GM19328 (cell line): ENCODE data around the gene KRTAP4-8.
"Not testable (repeated sequence)": the region's sequence is repeated elsewhere in the genome, so short reads cannot be mapped to it uniquely, and the experiment has no call there.

Experiments
- ATAC-seq: cut with Tn5 transposase; IDR thresholded peaks from one replicate; pipeline ENCODE4 v1.9.1; 2021; ENCODE audit warnings: mild to moderate bottlenecking, moderate library complexity; ENCODE audit not compliant: unreplicated experiment

Gene KRTAP4-8

DNA sequence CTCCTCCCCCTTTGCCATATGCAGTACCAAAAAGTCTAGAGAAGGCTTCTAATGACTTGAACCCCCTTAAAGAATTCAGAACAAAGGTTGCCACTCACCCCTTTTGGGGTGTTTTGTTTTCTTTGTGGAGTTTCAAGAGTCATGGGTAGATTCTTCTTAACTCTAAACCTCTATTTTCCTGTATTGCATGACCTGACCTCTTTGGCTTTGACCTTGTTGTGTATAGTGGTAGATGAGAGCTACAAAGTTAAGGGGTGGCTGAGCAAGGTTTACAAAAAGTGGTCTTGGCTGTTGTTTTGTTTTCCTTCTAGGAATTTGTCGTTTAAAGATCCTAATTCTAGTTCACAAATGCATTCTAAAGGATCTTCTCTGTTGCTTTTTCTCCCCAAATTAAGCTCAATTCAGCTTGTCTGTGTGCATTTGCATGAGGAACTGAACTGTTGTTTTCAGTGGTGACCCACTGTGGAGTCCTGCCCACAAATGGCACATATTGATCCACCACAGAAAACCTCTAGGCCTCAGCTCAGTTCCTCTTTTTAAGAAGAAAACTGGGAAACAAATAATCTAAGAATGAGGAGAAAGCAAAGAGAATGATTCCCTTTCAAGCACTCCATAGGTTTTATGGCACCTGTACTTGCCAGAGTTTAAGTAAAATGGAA, 10.9 kb upstream of the KRTAP4-8 start:
- not testable (repeated sequence) for ATAC-seq

- ATAC-seq: no peak
Observed at GRCh38 chr17:41107941-41108450, 10.1 kb upstream of the KRTAP4-8 start.

GRCh38 chr17:41105347-41105746, 7.4 kb upstream of the KRTAP4-8 start, which contains the start of gene KRTAP4-9:
Gene KRTAP4-9, plus strand, starts transcription at chr17:41105389. Its CDS starts 0 bp downstream, at chr17:41105389.
- ATAC-seq: not testable (repeated sequence)

GRCh38 chr17:41104386-41105038, 6.6 kb upstream of the KRTAP4-8 start:
- not testable (repeated sequence) for ATAC-seq

DNA sequence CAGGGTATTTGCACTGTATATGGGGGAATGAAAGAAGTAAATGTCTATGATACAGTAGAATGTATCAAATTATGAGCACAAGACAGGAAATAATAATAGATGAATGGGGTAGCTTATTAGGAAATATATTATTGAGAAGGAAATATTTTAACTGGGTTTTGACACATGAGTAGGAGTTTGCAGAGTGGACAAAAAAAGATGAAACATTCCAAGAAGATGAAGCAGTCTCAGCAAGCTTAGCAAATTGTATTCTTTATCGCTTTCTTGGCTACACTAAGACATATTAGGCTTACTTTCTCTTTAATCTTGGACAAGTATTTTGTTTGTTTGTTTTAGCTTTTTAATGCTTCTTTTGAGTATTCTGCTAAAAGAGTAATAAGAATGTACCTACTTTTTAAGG, 6.0 kb upstream of the KRTAP4-8 start:
- ATAC-seq: no peak

DNA sequence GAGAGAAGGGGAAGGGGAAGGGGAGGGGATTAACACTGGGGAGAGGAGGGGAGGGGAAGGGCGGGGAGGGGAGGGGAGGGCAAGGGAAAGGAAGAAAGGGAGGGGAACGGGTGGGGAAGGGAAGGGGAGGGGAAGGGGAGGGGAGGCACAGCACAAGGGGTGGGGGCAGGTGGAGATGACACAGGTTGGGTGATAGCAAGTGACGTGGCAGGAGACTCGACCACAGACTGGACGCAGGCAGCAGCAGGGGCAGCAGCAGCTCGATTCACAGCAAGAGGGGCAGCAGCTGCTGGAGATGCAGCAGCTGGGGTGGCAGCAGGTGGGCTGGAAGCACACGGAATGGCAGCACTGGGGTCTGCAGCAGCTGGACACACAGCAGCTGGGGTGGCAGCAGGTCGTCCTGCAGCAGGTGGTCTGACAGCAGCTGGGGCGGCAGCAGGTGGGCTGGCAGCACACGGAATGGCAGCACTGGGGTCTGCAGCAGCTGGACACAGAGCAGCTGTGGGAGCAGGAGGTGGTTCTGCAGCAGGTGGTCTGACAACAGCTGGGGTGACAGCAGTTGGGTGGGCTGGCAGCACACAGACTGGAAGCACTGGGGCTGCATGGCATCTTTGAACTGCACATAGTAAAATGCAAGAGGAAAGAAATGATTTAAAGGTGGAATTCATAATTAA, 3.8 kb upstream of the KRTAP4-8 start, which contains the start of gene KRTAP4-16:
TSS of gene KRTAP4-16 (minus strand) at position 624 of the 674 bp plus-strand sequence. CDS start at position 624, 0 bp downstream.
- ATAC-seq: no peak

- ATAC-seq: not testable (repeated sequence)
Observed at GRCh38 chr17:41099682-41100480, 1.9 kb upstream of the KRTAP4-8 start.

DNA sequence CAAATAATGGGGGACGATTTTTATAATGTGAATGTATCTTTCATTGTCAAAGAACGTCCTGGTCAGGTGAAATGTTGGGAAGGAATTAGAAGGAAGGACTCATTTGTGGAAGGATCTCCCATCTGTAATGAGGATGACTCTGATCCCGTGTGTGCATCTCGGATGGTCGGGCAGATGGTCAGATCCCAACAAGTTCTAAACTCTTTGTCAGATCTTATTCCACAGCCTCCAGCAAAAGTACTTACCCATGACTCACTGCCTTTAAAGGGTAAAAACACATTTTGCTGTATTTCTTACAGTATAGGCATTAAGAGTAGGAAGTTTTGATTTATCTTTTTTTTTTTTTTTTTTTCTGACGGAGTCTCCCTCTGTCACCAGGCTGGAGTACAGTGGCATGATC, 539 bp upstream of the KRTAP4-8 start:
- no peak for ATAC-seq

GRCh38 chr17:41096055-41096454, 1.9 kb downstream of the KRTAP4-8 start:
- no peak for ATAC-seq

GRCh38 chr17:41088760-41089352, 9.1 kb downstream of the KRTAP4-8 start:
- ATAC-seq: not testable (repeated sequence)

DNA sequence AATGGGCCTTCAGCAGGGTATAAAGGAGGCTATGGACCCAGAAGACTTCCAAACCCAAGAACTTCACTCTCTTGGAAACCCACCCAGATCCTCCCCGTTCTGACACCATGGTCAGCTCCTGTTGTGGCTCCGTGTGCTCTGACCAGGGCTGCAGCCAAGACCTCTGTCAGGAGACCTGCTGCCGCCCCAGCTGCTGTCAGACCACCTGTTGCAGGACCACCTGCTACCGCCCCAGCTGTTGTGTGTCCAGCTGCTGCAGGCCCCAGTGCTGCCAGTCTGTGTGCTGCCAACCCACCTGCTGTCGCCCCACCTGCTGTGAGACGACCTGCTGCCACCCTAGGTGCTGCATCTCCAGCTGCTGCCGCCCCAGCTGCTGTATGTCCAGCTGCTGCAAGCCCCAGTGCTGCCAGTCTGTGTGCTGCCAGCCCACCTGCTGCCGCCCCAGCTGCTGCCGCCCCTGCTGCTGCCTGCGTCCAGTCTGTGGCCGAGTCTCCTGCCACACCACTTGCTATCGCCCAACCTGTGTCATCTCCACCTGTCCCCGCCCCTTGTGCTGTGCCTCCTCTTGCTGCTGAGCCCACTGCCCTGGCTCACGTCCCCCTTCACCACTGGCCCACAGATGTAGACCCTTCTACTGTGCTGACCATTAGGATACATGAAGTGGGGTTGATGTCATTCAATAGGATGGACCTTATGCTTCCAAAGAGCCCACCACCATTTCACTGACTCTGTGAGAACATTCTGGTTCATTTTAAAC, 13.7 kb downstream of the KRTAP4-8 start, which contains the start of gene KRTAP4-7:
TSS of gene KRTAP4-7 (plus strand) at position 51 of the 757 bp plus-strand sequence. CDS start at position 108, 57 bp downstream.
- not testable (repeated sequence) for ATAC-seq

GRCh38 chr17:41083427-41083826, 14.5 kb downstream of the KRTAP4-8 start:
- ATAC-seq: not testable (repeated sequence)

DNA sequence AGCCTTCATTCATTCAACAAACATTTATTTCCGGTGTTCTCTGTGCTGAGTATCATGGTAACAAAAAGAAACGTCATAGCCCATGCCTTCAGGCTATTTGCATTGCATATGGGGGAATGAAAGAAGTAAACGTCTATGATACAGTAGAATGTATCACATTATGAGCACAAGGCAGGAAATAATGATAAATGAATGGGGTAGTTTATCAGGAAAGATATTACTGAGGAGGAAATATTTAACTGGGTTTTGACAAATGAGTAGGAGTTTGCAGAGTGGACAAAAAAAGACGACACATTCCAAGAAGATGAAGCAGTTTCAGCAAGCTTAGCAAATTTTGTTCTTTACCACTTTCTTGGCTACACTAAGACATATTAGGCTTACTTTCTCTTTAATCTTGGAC, 15.3 kb downstream of the KRTAP4-8 start:
- no peak for ATAC-seq

DNA sequence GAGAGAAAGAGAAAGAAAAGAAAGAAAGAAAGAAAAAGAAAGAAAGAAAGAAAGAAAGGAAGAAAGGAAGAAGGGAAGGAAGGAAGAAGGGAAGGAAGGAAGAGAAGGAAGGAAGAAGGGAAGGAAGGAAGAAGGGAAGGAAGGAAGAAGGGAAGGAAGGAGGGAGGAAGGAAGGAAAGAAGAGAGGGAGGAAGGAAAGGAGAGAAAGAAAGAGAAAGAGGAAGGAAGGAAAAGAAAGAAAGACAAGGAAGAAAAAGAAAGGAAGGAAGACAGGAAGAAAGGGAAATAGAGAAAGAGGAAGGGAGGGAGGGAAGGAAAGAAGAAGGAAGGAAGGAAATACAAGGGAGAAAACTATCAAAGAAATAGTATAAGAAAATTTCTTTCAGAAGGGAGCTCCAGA, 21.2 kb downstream of the KRTAP4-8 start:
- ATAC-seq: no peak

GRCh38 chr17:41073676-41074075, 24.3 kb downstream of the KRTAP4-8 start:
- no peak for ATAC-seq

- no peak for ATAC-seq
Observed at GRCh38 chr17:41071606-41072360, 26.2 kb downstream of the KRTAP4-8 start.

- ATAC-seq: no peak
Observed at GRCh38 chr17:41069031-41069430, 28.9 kb downstream of the KRTAP4-8 start.

GRCh38 chr17:41067281-41067680, 30.7 kb downstream of the KRTAP4-8 start:
- no peak for ATAC-seq
